Esophagus muscularis mucosa (tissue), 4 donors: Measurements from ENCODE around the gene TBL3. TPM values are rescaled to one million over a fixed set of nuclear protein-coding genes. Genes with fewer than 3 reads are reported as not detected.
A peak's percentile ranks its signal among the peaks of the same experiment; 100 is the strongest.

Experiments
- DNase-seq: peaks from one replicate; pipeline ENCODE4 v3.0.0-alpha.2; 2017; ENCODE audit errors: extremely low spot score
- H3K27ac ChIP-seq, 4 donors: fragments of 200-600 bp; sonication (generic); replicated peaks in 1 of 4; 1 replicate in 3 of 4; 2 replicates in 1 of 4; pipeline ENCODE4 v1.5.1; 2016 to 2019; ENCODE audit warnings: mild to moderate bottlenecking in 1 of 4
- H3K27me3 ChIP-seq, 4 donors: fragments of 200-600 bp; sonication (generic); one replicate each; pipeline versions ENCODE4 v1.5.1 to v1.6.0; 2016 to 2019
- H3K36me3 ChIP-seq, 4 donors: fragments of 200-600 bp; sonication (generic); one replicate each; pipeline ENCODE4 v1.5.1; 2016 to 2019
- H3K4me1 ChIP-seq, 4 donors: fragments of 200-600 bp; sonication (generic); one replicate each; pipeline ENCODE4 v1.5.1; 2016 to 2019
- H3K4me3 ChIP-seq, 4 donors: fragments of 200-600 bp; sonication (generic); 1 replicate in 2 of 4; 2 replicates in 2 of 4; pipeline ENCODE4 v1.5.1; 2016 to 2019; ENCODE audit warnings: mild to moderate bottlenecking in 4 of 4, moderate library complexity in 1 of 4
- H3K9me3 ChIP-seq, 4 donors: fragments of 200-600 bp; sonication (generic); 1 replicate in 3 of 4; 2 replicates in 1 of 4; pipeline ENCODE4 v1.5.1; 2016 to 2019
- EP300 ChIP-seq: sonication (generic); formaldehyde crosslinking; IDR thresholded peaks from one replicate; pipeline ENCODE4 v1.6.1; 2017; ENCODE audit warnings: antibody characterized with exemption
- POLR2A ChIP-seq: fragments of 450-650 bp; IDR thresholded peaks from one replicate; pipeline ENCODE4 v1.6.1; 2017; ENCODE audit warnings: antibody characterized with exemption, moderate library complexity, mild to moderate bottlenecking, low read depth
- POLR2AphosphoS5 ChIP-seq, 2 donors: sonication (generic); formaldehyde crosslinking; IDR thresholded peaks; one replicate each; pipeline ENCODE4 v1.6.1; 2017; ENCODE audit warnings: antibody characterized with exemption in 2 of 2
- WGBS: methylation state at CpG from one replicate; pipeline ENCODE4 v1.1.5; 2018; 5-methylcytosine and 5-hydroxymethylcytosine counted together
- intact Hi-C: fragments of 100-400 bp; cut with DNase I; formaldehyde crosslinking; loops from one replicate; pipeline ENCODE4 v1.15.1; 2023
- total RNA-seq, 4 donors: library from RNA; depleted of rRNA; stranded (reverse); fragments of >200 nt; gene quantifications; one replicate each; pipeline versions ENCODE4 v1.1.0 to v1.2.1, GENCODE V29; 2016
- TF ChIP-seq, protein P1 (sequence below), 3 experiments: fragments of 200-600 bp in 2 of 3; fragments of 450-650 bp in 1 of 3; sonication (generic) in 2 of 3; IDR thresholded peaks; one replicate each; pipeline ENCODE4 v1.5.1; 2017 to 2019; ENCODE audit warnings: antibody characterized with exemption in 3 of 3, mild to moderate bottlenecking in 2 of 3, moderate library complexity in 1 of 3

The TBL3 gene
- total RNA-seq, 4 donors from 2014 or later: 27.0 to 42.9 (median 36.9) TPM

DNA sequence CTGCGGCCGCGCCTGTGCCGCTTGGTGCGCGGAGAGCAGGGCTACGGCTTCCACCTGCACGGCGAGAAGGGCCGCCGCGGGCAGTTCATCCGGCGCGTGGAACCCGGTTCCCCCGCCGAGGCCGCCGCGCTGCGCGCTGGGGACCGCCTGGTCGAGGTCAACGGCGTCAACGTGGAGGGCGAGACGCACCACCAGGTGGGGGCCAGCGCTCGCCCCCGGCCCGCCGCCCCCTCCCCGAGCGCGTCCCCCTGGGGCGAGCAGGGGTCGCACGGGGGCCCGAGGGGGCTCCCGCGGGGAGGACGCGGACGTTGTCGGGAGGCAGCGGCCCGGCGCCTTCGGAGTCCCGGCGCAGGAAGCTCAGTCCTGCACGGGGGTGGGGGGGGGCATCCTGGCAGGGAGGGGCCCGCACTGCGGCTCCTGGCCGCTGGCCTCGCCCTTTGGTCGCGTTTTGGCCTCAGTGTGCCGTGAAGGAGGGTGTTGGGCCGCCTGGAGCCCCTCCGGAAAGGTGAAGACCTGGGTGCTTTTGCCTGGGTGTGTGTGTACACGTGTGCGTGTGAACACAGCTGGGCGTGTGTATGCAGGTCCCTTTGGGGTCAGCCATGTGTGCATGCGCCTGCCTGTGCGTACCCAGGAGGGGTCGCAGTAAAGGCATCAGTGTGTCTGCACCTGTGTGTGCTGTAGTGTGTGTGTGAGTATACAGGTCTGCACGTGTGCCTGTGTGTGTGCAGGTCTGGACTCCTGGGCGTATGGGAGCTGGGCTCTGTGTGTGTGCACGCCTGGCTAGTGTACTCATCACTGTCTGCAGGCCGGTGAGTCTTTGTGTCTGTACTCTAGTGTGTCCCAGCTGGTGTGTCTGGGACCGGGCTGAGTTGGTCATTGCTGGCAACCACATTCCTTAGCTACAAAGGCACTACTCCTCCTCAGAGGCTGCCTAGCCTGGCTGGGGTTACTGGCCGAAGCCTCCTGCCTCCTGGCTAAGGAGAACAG is 55.5 kb downstream of the TBL3 start:
- 8% methylated on average over 43 of the region's 76 CpGs for WGBS
- Histone ChIP-seq H3K4me1 (peaks cover 45 to 82% (median 78%) of the 10 kb centered on the region in 4 donors), H3K9me3 (no peaks in the 10 kb centered on the region), H3K27ac (peak overlapping the region; percentile 75 to 81 (median 77)), H3K4me3 (peak overlapping the region; percentile 78 to 87 (median 80)), H3K27me3 (peaks cover 0 to 3% (median 0%) of the 10 kb centered on the region in 4 donors), H3K36me3 (peaks cover 0 to 23% (median 18%) of the 10 kb centered on the region in 4 donors)
- peak in 1 of 2 donors; percentile 4 for TF ChIP-seq POLR2AphosphoS5 (IDR thresholded peaks at IDR 0.05)
- TF ChIP-seq, protein P1, sequence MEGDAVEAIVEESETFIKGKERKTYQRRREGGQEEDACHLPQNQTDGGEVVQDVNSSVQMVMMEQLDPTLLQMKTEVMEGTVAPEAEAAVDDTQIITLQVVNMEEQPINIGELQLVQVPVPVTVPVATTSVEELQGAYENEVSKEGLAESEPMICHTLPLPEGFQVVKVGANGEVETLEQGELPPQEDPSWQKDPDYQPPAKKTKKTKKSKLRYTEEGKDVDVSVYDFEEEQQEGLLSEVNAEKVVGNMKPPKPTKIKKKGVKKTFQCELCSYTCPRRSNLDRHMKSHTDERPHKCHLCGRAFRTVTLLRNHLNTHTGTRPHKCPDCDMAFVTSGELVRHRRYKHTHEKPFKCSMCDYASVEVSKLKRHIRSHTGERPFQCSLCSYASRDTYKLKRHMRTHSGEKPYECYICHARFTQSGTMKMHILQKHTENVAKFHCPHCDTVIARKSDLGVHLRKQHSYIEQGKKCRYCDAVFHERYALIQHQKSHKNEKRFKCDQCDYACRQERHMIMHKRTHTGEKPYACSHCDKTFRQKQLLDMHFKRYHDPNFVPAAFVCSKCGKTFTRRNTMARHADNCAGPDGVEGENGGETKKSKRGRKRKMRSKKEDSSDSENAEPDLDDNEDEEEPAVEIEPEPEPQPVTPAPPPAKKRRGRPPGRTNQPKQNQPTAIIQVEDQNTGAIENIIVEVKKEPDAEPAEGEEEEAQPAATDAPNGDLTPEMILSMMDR (IDR thresholded peaks at IDR 0.05): no peak
- intact Hi-C loops: no loop called here
- no peak for DNase-seq

GRCh38 chr16:2028146-2028545 is 56.3 kb downstream of the TBL3 start:
- Histone ChIP-seq H3K36me3 (peaks cover 0 to 23% (median 18%) of the 10 kb centered on the region in 4 donors), H3K9me3 (no peaks in the 10 kb centered on the region), H3K27me3 (no peaks in the 10 kb centered on the region), H3K27ac (peak overlapping the region; percentile 1 to 75 (median 24)), H3K4me1 (peaks cover 46 to 82% (median 79%) of the 10 kb centered on the region in 4 donors), H3K4me3 (peak overlapping the region; percentile 78 to 87 (median 80))
- DNase-seq: no peak
- WGBS: 60% methylated on average over 1 of the region's 3 CpGs
- intact Hi-C loops: no loop called here
- TF ChIP-seq POLR2AphosphoS5 (IDR thresholded peaks at IDR 0.05) (no peak), POLR2A (no peak), EP300 (no peak)
- TF ChIP-seq, protein P1 (IDR thresholded peaks at IDR 0.05): no peak

DNA sequence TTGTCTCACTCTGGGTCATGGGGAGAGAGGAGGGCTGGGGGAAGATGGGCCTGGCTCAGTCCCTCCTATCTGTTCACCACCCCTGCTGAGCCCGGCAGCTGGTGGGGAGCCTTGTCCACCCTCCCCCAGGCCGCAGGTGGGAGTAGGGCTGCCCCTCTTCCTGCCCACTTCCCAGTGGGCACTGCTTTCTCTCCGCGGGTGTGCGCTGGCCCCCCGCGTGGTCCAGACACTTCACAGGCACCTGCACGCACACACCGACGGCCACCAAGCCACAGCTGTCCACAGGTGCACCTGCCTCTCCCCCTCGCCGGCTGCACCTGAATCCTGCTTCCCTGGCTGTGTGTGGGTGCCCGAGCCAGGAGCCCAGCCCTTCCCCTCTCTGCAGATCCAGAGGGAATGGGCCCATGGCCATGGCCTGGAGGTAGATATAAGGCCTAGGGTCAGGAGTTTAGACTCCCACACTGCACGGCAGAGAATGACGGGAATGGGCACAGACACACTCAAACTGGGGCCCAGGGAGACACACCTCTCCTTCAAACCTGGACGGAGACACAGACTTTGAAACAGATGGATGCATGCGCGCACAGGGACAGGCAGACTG is 56.9 kb downstream of the TBL3 start:
- Histone ChIP-seq H3K4me3 (peak overlapping the region; percentile 78 to 87 (median 80)), H3K27me3 (no peaks in the 10 kb centered on the region), H3K36me3 (peaks cover 0 to 28% (median 18%) of the 10 kb centered on the region in 4 donors), H3K4me1 (peaks cover 43 to 82% (median 79%) of the 10 kb centered on the region in 4 donors), H3K27ac (peak overlapping the region in 2 of 4 donors; percentile 17 to 75), H3K9me3 (no peaks in the 10 kb centered on the region)
- intact Hi-C loops: no loop called here
- no peak for TF ChIP-seq POLR2A
- TF ChIP-seq, protein P1 (IDR thresholded peaks at IDR 0.05): no peak
- no peak for TF ChIP-seq POLR2AphosphoS5 (IDR thresholded peaks at IDR 0.05)
- no peak for TF ChIP-seq EP300
- no peak for DNase-seq
- 69% methylated on average over 8 of the region's 18 CpGs for WGBS

DNA sequence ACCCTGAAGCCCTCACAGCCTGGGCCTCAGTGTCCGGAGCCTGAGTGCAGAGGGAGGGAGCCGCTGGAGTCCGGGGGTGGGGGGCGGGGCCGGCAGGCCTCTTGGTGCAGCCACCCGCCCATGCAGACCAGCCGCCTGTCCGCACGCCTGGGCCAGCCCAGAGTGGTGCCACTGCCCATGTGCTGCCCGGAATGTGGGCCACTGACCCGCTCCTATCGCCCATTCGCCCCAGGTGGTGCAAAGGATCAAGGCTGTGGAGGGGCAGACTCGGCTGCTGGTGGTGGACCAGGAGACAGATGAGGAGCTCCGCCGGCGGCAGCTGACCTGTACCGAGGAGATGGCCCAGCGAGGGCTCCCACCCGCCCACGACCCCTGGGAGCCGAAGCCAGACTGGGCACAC is 57.5 kb downstream of the TBL3 start:
- Histone ChIP-seq H3K36me3 (peaks cover 0 to 32% (median 18%) of the 10 kb centered on the region in 4 donors), H3K27me3 (no peaks in the 10 kb centered on the region), H3K9me3 (no peaks in the 10 kb centered on the region), H3K4me3 (peak overlapping the region; percentile 78 to 87 (median 80)), H3K4me1 (peaks cover 42 to 81% (median 79%) of the 10 kb centered on the region in 4 donors), H3K27ac (peak overlapping the region in 3 of 4 donors; percentile 26 to 83 (median 29))
- intact Hi-C loops: no loop called here
- TF ChIP-seq EP300: no peak
- WGBS: no CpG with 5 or more reads among the region's 22 CpGs
- DNase-seq: no peak

DNA sequence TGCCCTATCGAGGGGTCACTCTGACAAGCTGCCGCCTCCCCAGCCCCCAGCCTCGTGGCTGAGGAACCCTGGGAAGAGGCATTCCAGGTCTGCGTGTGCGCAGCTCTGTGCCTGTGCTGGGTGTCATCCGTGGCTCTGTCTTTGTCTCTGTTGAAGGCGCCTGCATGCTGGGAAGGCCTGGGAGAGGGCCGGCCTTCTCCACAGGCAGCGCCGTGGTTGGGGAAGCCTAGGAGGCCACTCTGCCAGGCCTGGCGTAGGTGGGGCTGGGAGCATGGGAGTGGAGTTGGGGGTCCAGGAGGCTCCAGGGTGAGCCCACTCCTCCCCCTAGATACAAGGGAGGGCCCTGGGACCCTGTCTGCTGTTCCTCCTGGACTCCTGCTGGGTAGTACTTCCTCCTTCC is 58.2 kb downstream of the TBL3 start:
- 81% methylated on average over 9 of the region's 11 CpGs for WGBS
- intact Hi-C loops: no loop called here
- peak overlapping the region; percentile 78 to 87 (median 80) for H3K4me3 ChIP-seq
- no peak for DNase-seq
- TF ChIP-seq POLR2A (no peak), EP300 (no peak), POLR2AphosphoS5 (IDR thresholded peaks at IDR 0.05) (no peak)
- TF ChIP-seq, protein P1 (IDR thresholded peaks at IDR 0.05): no peak
- peaks cover 40 to 85% (median 81%) of the 10 kb centered on the region in 4 donors for H3K4me1 ChIP-seq
- H3K27ac ChIP-seq: peak overlapping the region; percentile 29 to 92 (median 86)
- peaks cover 0 to 37% (median 18%) of the 10 kb centered on the region in 4 donors for H3K36me3 ChIP-seq
- no peaks in the 10 kb centered on the region for H3K9me3 ChIP-seq
- H3K27me3 ChIP-seq: no peaks in the 10 kb centered on the region
